ENCODE measurements around the gene COL13A1. TPM values are rescaled to one million over a fixed set of nuclear protein-coding genes. Genes with fewer than 3 reads are reported as not detected.

The COL13A1 gene
- total and polyA plus RNA-seq, 8 donors: 2.1 to 68.5 (median 52.4) TPM

GRCh38 chr10:69757553-69758309, 44.0 kb upstream of the COL13A1 start:
- intact Hi-C loops (cut with DNase I): no loop called here
- Histone ChIP-seq H3K4me1 (no peaks in the 10 kb centered on the region), H3K27ac (no peak overlapping the region), H3K9me3 (no peaks in the 10 kb centered on the region), H3K4me3 (no peak overlapping the region), H3K36me3 (no peaks in the 10 kb centered on the region), H3K27me3 (no peaks in the 10 kb centered on the region)
- ATAC-seq: no peak
- TF ChIP-seq CTCF (IDR thresholded peaks at IDR 0.05): no peak
- DNase-seq: peak in 1 of 4 donors; percentile 63

- intact Hi-C loops (cut with DNase I): no loop called here
- H3K36me3 ChIP-seq: no peaks in the 10 kb centered on the region
- peaks cover 0 to 1% of the 10 kb centered on the region in 2 donors for H3K27me3 ChIP-seq
- DNase-seq: no peak
- H3K4me3 ChIP-seq: no peak overlapping the region
- no peaks in the 10 kb centered on the region for H3K9me3 ChIP-seq
- TF ChIP-seq CTCF (IDR thresholded peaks at IDR 0.05): no peak
- H3K4me1 ChIP-seq: no peaks in the 10 kb centered on the region
- no peak for ATAC-seq
- no peak overlapping the region for H3K27ac ChIP-seq
Measured at GRCh38 chr10:69758310-69758728, 43.4 kb upstream of the COL13A1 start.

GRCh38 chr10:69759641-69760040, 42.1 kb upstream of the COL13A1 start:
- Histone ChIP-seq H3K4me3 (no peak overlapping the region), H3K36me3 (no peaks in the 10 kb centered on the region), H3K9me3 (no peaks in the 10 kb centered on the region), H3K27me3 (peaks cover 0 to 7% of the 10 kb centered on the region in 2 donors), H3K4me1 (no peaks in the 10 kb centered on the region), H3K27ac (no peak overlapping the region)
- intact Hi-C loops (cut with DNase I): no loop called here
- TF ChIP-seq CTCF (IDR thresholded peaks at IDR 0.05): no peak
- no peak for DNase-seq
- ATAC-seq: no peak

GRCh38 chr10:69760072-69760471, 41.6 kb upstream of the COL13A1 start:
- no peak for TF ChIP-seq CTCF (IDR thresholded peaks at IDR 0.05)
- ATAC-seq (no peak), DNase-seq (no peak)
- Histone ChIP-seq H3K36me3 (no peaks in the 10 kb centered on the region), H3K27me3 (peaks cover 0 to 7% of the 10 kb centered on the region in 2 donors), H3K4me1 (no peaks in the 10 kb centered on the region), H3K27ac (no peak overlapping the region), H3K4me3 (no peak overlapping the region), H3K9me3 (no peaks in the 10 kb centered on the region)
- intact Hi-C loops (cut with DNase I): no loop called here

- Histone ChIP-seq H3K27me3 (peaks cover 0 to 7% of the 10 kb centered on the region in 2 donors), H3K27ac (no peak overlapping the region), H3K4me3 (no peak overlapping the region), H3K4me1 (no peaks in the 10 kb centered on the region), H3K36me3 (no peaks in the 10 kb centered on the region), H3K9me3 (no peaks in the 10 kb centered on the region)
- TF ChIP-seq CTCF (IDR thresholded peaks at IDR 0.05): no peak
- ATAC-seq (no peak), DNase-seq (no peak)
- intact Hi-C loops (cut with DNase I): no loop called here
Measured at GRCh38 chr10:69761320-69761719, 40.4 kb upstream of the COL13A1 start.

All from left lung (tissue), 10 donors.